DMS153 treated with DMSO at 0.1 percent for 48 hours (cell line): ENCODE measurements around the gene OPN1SW.

Source experiments
- DNase-seq: peaks from one replicate; lab custom pipeline; 2025; ENCODE audit not compliant: unreplicated experiment; lab: John Stamatoyannopoulos, UW

Gene OPN1SW

DNA sequence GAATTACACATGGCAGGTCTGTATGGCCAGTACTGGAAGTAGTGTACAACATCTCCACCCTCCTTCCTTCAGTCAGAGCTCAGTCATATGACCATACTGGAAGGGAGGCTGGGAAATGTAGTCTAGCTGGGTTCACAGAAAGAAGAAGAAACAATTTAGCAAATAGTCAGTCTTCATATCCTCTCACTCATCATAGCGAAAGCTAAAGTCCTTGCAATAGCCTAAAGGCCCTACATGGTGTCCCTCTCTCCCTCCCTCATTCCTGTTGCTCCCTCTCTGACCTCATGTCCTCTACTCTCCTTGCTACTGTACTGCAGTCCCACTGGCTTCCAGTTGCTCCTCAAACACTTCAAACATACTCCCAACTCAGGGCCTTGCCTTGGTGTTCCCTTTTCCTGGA, 40.7 kb downstream of the OPN1SW start:
- DNase-seq = no peak

DNA sequence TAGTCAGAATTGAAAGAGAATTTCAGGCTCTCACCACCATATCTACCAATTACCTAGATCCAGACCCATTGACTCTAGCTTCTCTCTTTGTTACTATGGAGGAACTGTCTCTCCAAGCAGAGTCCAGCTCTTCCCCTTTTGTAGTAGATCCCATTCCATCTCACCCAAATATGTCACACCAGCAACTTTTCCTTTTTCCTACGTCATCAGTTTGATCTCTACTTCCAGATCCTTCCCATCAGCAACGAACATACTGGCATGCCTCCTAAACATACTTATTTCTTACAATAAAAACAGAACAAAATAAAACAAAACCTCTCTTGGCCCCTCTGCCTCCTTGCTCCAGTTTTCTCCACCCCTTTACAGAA, 42.3 kb downstream of the OPN1SW start:
- no peak for DNase-seq

DNA sequence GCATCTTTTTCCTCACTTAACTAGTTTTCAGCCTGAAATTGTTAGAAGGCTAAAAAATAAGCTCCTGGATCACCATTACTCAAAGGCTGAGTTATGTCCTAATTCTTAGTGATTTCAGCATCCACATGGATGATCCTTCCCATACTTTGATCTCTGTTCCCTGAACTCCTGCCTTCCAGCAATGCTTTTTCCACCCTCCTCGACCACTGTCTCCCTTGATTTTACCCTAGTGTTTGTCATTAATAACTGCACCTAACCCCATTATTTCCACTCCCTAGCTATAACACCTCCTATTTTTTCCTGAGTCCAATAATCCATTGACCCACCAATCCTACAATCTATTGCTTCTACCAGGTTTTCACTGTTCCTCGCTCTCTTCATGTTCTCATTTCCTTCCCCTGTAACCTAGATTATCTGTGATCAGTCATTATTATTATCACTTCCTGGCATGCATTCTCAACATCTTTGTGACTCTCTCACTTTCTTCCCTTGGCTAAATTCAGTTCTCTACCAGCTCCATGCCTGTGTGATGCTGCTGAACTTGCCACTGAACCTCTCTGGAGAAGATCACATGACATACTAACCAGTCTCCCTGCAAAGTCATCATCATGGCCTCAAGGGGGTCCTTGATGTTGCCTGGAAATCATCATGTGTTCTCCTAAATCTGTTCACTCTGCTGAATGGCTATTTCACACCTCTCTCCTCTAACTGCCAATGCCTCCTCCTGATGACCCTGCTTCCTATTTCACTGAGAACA, 42.9 kb downstream of the OPN1SW start:
- no peak for DNase-seq

DNA sequence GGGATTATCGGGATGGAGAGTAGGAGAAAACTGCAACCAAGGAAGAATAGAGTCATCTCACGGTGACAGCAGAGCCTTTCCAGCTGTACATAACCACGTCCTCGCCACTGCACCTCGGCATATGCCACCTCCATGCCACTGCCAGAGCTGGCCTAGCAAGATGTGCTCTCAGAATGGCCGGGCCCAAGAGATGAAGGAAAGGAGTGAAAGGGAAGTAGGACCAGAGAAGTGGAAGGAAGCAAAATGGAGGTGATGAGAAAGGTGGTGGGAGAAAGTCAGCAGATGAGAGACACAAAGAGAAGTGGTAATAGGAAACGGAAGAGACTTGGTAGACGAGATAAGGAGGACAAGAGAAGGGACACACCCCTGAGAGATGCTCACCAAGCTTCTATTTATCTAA, 44.4 kb downstream of the OPN1SW start:
- no peak for DNase-seq

DNA sequence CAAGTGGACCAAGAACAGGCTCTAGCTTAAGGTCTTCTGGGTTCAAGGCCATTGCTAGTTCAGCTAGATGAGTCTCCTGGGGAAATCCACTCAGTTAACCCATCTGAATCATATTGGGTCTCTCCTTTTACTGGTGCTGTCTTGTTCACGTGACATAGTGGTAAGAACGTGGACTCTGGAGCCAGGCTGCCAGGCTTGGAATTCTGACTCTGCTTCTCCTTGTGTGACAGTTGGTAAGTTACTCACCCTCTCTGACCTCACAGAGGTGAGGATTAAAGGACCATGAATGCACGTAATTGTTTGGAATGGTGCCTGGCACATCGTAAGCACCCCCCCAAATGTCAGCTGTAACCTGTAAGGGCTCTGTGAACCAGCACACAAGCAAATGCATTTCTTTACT, 46.1 kb downstream of the OPN1SW start:
- DNase-seq = no peak

DNA sequence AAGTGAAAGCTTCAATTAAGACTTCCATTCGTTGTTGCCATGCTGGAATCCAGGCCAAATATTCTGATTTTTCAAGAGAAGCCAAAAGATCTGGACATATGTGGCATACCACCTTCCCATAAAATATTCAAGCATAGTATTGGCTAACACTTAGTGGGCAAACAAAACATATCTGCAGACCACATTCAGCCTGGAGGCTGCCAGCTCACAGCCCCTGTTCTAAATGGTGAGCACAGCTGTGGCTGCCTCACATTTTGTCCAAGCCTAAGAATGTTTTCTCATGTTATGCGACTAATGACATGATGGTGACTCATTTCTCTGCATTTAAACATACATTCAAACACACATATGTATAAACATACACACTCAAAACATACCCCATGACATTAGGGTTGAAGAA, 47.0 kb downstream of the OPN1SW start:
- no peak for DNase-seq

DNA sequence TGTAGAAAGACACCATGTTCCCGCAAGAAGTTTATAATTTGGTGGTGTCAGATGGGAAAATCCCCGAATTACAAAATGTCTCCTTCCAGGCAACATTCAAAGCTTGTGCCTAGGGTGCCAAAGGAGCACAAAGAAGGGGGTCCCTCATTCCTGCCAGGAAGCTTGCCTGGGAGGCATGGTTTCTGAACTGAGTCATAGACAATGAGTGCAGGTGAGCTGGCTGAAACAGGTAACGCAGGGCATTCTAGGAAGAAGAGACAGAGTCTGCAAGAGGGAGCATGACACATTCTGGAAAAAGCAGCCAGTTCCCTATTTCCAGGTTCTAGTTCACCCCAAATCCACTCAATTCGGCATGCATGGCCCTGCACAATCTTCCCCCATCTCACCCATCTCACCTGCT, 48.4 kb downstream of the OPN1SW start:
- no peak for DNase-seq

DNA sequence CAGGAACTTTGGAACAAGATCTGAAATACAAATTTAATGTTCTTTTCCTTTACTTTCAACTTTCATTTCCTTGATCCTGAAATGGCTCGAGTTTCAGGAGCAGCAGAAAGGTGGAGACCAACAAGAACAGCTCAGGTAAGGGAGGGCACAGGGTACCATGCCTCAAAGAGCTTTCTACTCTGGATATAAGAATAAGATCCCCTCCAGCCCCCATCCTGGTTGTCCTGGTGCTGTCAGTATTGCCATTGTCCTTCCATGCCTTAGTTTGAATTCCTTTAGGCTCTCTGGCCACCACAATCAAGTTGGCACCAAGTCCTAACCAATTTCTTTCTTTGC, 48.9 kb downstream of the OPN1SW start:
- no peak for DNase-seq

DNA sequence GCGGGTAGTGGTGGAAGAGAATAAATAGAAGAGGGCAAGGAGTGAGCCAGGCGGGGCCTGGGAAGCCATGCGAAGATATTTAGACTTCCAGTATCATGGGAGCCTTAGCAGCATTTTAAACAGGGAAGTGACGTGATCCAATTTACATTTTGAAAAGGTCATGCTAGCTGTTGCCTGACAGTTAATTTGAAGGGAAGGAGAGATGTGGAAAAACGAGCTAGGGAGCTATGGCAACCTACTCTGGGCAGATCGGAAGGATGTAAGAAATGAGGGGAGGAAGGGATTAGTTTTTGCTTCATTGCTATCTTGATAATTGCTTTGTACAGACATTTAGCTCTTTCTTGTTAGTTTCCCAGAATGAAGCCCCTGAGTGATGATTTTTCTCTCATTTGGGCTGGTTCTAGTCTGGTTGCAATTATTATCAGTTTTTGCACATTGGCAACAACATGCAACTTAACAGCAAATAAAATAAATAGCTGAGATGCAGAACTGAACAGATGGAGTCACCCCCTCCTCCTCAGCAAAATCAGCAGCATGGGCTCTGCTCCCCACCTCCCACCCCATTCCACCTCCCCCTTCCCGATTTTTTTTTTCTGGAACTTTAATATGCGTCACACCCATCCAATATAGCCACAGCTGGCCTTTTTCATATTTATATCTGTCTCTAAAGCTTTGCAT, 49.4 kb downstream of the OPN1SW start:
- DNase-seq = no peak

DNA sequence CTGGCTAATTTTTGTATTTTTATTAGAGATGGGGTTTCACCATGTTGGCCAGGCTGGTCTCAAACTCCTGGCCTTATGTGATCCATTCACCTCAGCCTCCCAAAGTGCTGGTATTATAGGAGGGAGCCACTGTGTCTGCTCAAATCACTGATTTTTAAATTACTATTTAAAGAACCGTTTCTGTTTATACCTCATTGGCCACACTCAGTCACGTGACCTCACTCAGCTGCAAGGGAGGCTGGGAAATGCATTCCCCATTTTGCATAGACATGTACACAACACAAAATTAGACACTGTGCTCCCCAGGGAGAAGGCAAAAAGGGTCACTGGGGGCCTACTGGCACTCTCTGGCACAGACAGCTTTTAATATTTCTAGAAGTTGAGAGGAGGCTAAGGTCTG, 50.1 kb downstream of the OPN1SW start:
- no peak for DNase-seq

DNA sequence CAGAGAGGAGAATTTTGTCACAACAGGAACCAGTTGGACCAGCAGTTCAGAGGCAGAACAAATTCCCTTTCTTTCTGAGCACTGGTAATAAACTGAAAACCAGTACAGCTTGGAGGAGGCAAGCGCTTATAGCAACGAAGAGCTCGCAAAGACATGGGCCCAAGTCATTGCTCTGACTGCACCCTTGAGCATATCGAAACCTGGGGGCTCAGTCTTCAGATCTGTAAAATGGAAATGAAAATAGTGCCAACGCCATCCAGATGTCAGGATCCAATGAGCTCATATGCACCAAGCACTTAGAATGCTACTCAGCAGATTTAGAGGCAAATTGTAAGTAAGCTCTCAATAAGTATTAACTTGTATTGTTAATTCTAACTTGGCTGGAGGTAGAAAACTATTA, 50.9 kb downstream of the OPN1SW start:
- DNase-seq = no peak
